Parathyroid adenoma (tissue), 2 donors: ENCODE data around the gene DDOST.

Experiments
- H2AFZ ChIP-seq: fragments of 300-600 bp; sonication (generic); one replicate; pipeline ENCODE4 v1.7.0; 2017; ENCODE audit warnings: antibody characterized with exemption, mild to moderate bottlenecking
- H3K27ac ChIP-seq: fragments of 300-600 bp; sonication (generic); one replicate; pipeline ENCODE4 v1.7.0; 2017
- H3K27me3 ChIP-seq: fragments of 300-600 bp; sonication (generic); one replicate; pipeline ENCODE4 v1.7.0; 2017; ENCODE audit warnings: low read length; ENCODE audit not compliant: control insufficient read depth, insufficient read depth
- H3K36me3 ChIP-seq: fragments of 300-600 bp; sonication (generic); one replicate; pipeline ENCODE4 v1.7.0; 2017; ENCODE audit warnings: low read length; ENCODE audit not compliant: control insufficient read depth, insufficient read depth
- H3K4me1 ChIP-seq: fragments of 300-600 bp; sonication (generic); one replicate; pipeline ENCODE4 v1.7.0; 2017; ENCODE audit warnings: control low read depth
- H3K4me2 ChIP-seq: fragments of 300-600 bp; sonication (generic); one replicate; pipeline ENCODE4 v1.7.0; 2017; ENCODE audit warnings: low read length
- H3K4me3 ChIP-seq: fragments of 300-600 bp; sonication (generic); one replicate; pipeline ENCODE4 v1.7.0; 2017; ENCODE audit warnings: low read depth, low read length
- H3K79me2 ChIP-seq: fragments of 300-600 bp; sonication (generic); one replicate; pipeline ENCODE4 v1.7.0; 2017; ENCODE audit warnings: control low read depth
- H3K9ac ChIP-seq: fragments of 300-600 bp; sonication (generic); one replicate; pipeline ENCODE4 v1.7.0; 2017; ENCODE audit warnings: mild to moderate bottlenecking
- H3K9me3 ChIP-seq: fragments of 300-600 bp; sonication (generic); one replicate; pipeline ENCODE4 v1.7.0; 2017; ENCODE audit warnings: low read length; ENCODE audit not compliant: control insufficient read depth
- TF ChIP-seq, protein P1 (sequence below): fragments of 300-600 bp; sonication (generic); IDR thresholded peaks from one replicate; pipeline ENCODE4 v1.7.0; 2017; ENCODE audit warnings: antibody characterized with exemption, mild to moderate bottlenecking
- donor health status: primary hyperparathyroidism.

The DDOST gene

DNA sequence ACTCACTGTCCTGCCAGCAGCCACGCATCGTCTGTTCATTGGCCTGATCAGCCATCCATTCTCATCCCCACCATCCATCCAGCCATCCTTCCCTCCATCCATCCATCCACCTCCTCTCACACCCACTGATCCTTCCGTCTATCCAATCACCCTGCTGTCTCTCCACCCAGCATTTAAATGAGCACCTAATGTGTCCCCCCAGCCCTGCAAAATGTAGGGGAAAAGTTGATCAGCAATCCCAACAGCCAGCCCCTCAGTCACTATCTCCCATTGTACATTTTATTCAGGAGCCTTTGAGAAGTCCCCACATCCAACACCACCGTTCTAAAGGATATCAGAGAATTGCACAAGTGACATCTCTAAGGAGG is 11.1 kb upstream of the DDOST start:
- Histone ChIP-seq H3K27me3 (no peaks in the 10 kb centered on the region), H3K9me3 (no peaks in the 10 kb centered on the region), H3K4me1 (no peaks in the 10 kb centered on the region), H3K36me3 (no peaks in the 10 kb centered on the region), H3K9ac (no peak overlapping the region), H3K4me2 (no peak overlapping the region), H3K79me2 (no peaks in the 10 kb centered on the region), H2AFZ (no peak overlapping the region), H3K4me3 (no peak overlapping the region), H3K27ac (no peak overlapping the region)
- TF ChIP-seq, protein P1, sequence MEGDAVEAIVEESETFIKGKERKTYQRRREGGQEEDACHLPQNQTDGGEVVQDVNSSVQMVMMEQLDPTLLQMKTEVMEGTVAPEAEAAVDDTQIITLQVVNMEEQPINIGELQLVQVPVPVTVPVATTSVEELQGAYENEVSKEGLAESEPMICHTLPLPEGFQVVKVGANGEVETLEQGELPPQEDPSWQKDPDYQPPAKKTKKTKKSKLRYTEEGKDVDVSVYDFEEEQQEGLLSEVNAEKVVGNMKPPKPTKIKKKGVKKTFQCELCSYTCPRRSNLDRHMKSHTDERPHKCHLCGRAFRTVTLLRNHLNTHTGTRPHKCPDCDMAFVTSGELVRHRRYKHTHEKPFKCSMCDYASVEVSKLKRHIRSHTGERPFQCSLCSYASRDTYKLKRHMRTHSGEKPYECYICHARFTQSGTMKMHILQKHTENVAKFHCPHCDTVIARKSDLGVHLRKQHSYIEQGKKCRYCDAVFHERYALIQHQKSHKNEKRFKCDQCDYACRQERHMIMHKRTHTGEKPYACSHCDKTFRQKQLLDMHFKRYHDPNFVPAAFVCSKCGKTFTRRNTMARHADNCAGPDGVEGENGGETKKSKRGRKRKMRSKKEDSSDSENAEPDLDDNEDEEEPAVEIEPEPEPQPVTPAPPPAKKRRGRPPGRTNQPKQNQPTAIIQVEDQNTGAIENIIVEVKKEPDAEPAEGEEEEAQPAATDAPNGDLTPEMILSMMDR: no peak

DNA sequence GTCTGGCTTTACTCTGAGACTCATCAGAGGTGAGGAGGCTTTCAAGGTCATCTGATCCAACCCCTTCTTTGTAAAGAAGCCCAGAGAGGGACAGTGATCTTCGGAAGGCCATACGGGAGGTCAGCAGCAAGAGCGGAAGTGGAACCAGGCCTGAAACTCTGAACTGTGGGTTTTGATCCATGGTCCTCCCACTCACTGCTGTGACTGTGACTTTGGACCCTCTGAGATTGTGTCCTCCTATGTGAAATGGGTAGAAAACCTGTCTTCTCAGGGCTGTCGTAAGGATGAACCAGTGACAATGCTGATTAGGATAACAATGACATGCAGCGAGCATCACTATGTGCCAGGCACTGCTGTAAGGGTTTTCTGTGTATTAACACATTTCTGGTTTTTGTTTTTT is 9.8 kb upstream of the DDOST start:
- no peaks in the 10 kb centered on the region for H3K27me3 ChIP-seq
- no peaks in the 10 kb centered on the region for H3K79me2 ChIP-seq
- no peak overlapping the region for H2AFZ ChIP-seq
- H3K36me3 ChIP-seq: no peaks in the 10 kb centered on the region
- H3K9me3 ChIP-seq: no peaks in the 10 kb centered on the region
- H3K27ac ChIP-seq: no peak overlapping the region
- no peaks in the 10 kb centered on the region for H3K4me1 ChIP-seq
- TF ChIP-seq, protein P1: no peak
- no peak overlapping the region for H3K9ac ChIP-seq
- no peak overlapping the region for H3K4me2 ChIP-seq
- no peak overlapping the region for H3K4me3 ChIP-seq

DNA sequence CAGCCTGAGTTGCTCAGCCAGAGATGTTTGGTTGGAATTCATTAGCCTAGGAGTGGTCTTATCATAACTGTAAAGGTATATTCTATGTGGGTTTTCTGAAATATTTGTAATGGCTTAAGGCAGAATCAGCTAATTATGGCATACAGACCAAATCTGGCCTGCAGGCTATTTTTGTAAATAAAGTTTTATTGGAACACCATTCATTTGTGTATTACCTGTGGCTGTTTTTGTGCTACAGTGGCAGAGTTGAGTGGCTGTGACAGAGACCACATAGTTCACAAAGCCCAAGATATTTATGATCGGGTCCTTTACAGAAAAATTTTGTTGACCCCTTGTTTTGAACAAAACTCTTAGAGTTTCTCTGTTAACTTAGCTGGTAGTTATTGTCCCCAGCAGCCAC is 7.4 kb upstream of the DDOST start:
- TF ChIP-seq, protein P1: no peak
- H3K36me3 ChIP-seq: no peaks in the 10 kb centered on the region
- H3K9ac ChIP-seq: no peak overlapping the region
- no peak overlapping the region for H3K27ac ChIP-seq
- no peaks in the 10 kb centered on the region for H3K4me1 ChIP-seq
- no peaks in the 10 kb centered on the region for H3K9me3 ChIP-seq
- H3K79me2 ChIP-seq: no peaks in the 10 kb centered on the region
- no peak overlapping the region for H3K4me2 ChIP-seq
- no peaks in the 10 kb centered on the region for H3K27me3 ChIP-seq
- H3K4me3 ChIP-seq: no peak overlapping the region
- H2AFZ ChIP-seq: no peak overlapping the region

DNA sequence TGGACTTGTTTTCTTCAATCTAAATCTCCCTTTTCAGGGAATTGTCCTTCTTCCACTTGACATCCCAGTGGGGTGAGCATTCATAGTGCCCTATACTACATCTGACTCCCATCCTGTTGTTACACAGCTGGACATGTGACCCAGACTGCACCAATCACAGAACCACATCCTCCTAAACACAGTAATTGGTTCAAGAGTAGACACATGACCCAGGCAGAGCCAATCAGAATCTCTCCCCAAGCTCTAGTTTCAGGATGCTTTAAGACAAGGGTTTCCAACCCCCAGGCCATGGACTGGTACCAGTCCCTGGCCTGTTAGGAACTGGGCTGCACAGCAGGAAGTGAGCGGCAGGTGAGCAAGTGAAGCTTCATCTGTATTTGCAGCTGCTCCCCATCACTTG is 5.6 kb upstream of the DDOST start:
- Histone ChIP-seq H3K4me3 (no peak overlapping the region), H3K4me2 (no peak overlapping the region), H3K4me1 (no peaks in the 10 kb centered on the region), H2AFZ (no peak overlapping the region), H3K9ac (no peak overlapping the region), H3K27ac (no peak overlapping the region), H3K36me3 (no peaks in the 10 kb centered on the region), H3K79me2 (peaks cover under 1% of the 10 kb centered on the region), H3K9me3 (no peaks in the 10 kb centered on the region), H3K27me3 (no peaks in the 10 kb centered on the region)
- TF ChIP-seq, protein P1: no peak

DNA sequence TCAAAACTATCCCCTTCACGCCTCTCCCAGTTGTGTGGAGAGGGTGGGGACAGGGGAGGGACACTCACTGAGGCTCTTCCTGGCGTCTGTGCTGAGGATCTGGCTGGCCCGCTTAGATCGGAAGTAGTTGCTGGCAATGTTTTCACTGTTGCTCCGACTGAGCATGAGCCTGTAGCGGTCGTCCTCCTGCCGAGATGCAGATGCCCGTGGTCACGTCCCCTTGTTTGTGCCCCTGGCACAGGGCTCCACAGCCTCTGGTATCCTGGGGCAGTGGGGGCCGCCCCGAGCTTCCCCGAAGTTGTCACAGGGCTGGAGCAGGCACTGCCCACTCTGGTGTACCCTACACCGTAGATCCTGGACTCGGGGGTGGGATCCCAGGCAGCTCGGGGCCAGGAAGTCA is 5.0 kb upstream of the DDOST start:
- Histone ChIP-seq H2AFZ (no peak overlapping the region), H3K4me2 (no peak overlapping the region), H3K4me1 (no peaks in the 10 kb centered on the region), H3K27ac (no peak overlapping the region), H3K27me3 (no peaks in the 10 kb centered on the region), H3K36me3 (no peaks in the 10 kb centered on the region), H3K4me3 (no peak overlapping the region), H3K9me3 (no peaks in the 10 kb centered on the region), H3K9ac (no peak overlapping the region), H3K79me2 (peaks cover 4% of the 10 kb centered on the region)
- TF ChIP-seq, protein P1: no peak
